HEK293T (cell line): ENCODE measurements around the gene TMEM150B.

Source experiments
- BHLHE40 ChIP-seq: fragments of 450-650 bp; IDR thresholded peaks from 2 replicates; pipeline ENCODE4 v1.6.1; 2016; ENCODE audit warnings: mild to moderate bottlenecking, moderate library complexity, borderline replicate concordance
- ELF4 ChIP-seq: fragments of 450-650 bp; IDR thresholded peaks from 2 replicates; pipeline ENCODE4 v1.6.1; 2017; ENCODE audit warnings: antibody characterized with exemption
- FOXM1 ChIP-seq: fragments of 450-650 bp; IDR thresholded peaks from 2 replicates; pipeline ENCODE4 v1.6.1; 2017; ENCODE audit warnings: mild to moderate bottlenecking, borderline replicate concordance
- L3MBTL2 ChIP-seq: fragments of 450-650 bp; conservative IDR thresholded peaks from 2 replicates; pipeline ENCODE4 v1.6.1; 2016; ENCODE audit warnings: mild to moderate bottlenecking
- LEF1 ChIP-seq: fragments of 450-650 bp; IDR thresholded peaks from 2 replicates; pipeline ENCODE4 v1.6.1; 2017; ENCODE audit warnings: mild to moderate bottlenecking, borderline replicate concordance
- NFRKB ChIP-seq: fragments of 450-650 bp; IDR thresholded peaks from 2 replicates; pipeline ENCODE4 v1.6.1; 2016; ENCODE audit warnings: mild to moderate bottlenecking, moderate library complexity
- PKNOX1 ChIP-seq: fragments of 450-650 bp; IDR thresholded peaks from 2 replicates; pipeline ENCODE4 v1.6.1; 2016
- SP1 ChIP-seq: fragments of 450-650 bp; IDR thresholded peaks from 2 replicates; pipeline ENCODE4 v1.6.1; 2017
- SUZ12 ChIP-seq: fragments of 450-650 bp; IDR thresholded peaks from 2 replicates; pipeline ENCODE4 v1.6.1; 2016; ENCODE audit warnings: mild to moderate bottlenecking
- ZNF384 ChIP-seq: fragments of 450-650 bp; IDR thresholded peaks from 2 replicates; pipeline ENCODE4 v1.6.1; 2016

- TF ChIP-seq L3MBTL2 (no peak), SUZ12 (no peak), FOXM1 (no peak), ZNF384 (no peak), ELF4 (no peak), SP1 (no peak), BHLHE40 (no peak), NFRKB (no peak), LEF1 (no peak), PKNOX1 (no peak)
These were observed 4.2 kb downstream of the TMEM150B start for GRCh38 chr19:55320844-55321419.
